Coronary artery (tissue), 2 donors: Measurements from ENCODE around the gene SETDB1.
"Not testable (repeated sequence)": the region's sequence is repeated elsewhere in the genome, so short reads cannot be mapped to it uniquely, and the experiment has no call there.

ENCODE experiments used
- DNase-seq: peaks from one replicate; pipeline ENCODE4 v3.0.0-alpha.2; 2017; ENCODE audit warnings: low spot score
- H3K27ac ChIP-seq, 2 donors: fragments of 200-600 bp; sonication (generic); one replicate each; pipeline ENCODE4 v1.5.1; 2016 to 2019
- H3K4me3 ChIP-seq: fragments of 200-600 bp; sonication (generic); 2 replicates; pipeline ENCODE4 v1.5.1; 2016; ENCODE audit warnings: mild to moderate bottlenecking, moderate library complexity
- TF ChIP-seq, protein P1 (sequence below): fragments of 200-600 bp; sonication (generic); IDR thresholded peaks from one replicate; pipeline ENCODE4 v1.5.1; 2019; ENCODE audit warnings: antibody characterized with exemption

The SETDB1 gene

DNA sequence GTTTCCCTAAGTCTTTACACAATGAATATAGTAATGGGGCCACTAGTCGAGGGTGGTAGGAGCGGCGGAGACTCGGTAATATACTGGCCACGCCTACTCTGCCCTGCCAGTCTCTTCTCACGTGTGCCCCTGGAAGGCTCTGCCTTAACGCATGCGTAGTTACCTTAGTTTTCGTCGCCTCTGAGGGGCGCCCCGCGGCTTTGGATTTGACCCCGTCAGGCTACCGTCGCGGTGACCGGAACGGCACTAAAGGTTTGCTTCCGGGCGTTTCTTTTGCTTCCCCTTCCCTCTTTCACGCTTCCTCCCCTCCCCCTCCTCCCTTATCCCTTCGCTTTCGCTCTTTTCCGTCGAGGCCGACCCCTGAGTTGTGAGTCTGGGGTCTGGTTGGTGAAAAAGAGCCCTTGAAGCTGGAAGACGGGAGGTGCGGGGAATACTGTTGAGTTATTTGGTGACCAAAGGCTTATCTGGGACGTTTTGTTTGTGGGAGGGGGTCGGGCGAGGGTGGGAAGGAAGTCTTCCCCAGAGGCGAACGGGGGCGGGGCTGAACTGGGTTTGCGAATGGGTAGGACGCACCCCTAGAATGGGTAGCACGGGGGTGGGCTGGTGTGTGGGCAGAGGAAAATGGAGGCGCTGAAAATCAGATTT lies at the start of gene SETDB1:
SETDB1 (plus strand) TSS at position 267 of the 645 bp plus-strand sequence. CDS start 1,352 bp downstream, outside the sequence.
- DNase-seq: peak; percentile 96
- peak within 1 kb of the TSS; percentile 79 to 87 for H3K27ac ChIP-seq
- H3K4me3 ChIP-seq: peak within 1 kb of the TSS; percentile 91
- TF ChIP-seq, protein P1, sequence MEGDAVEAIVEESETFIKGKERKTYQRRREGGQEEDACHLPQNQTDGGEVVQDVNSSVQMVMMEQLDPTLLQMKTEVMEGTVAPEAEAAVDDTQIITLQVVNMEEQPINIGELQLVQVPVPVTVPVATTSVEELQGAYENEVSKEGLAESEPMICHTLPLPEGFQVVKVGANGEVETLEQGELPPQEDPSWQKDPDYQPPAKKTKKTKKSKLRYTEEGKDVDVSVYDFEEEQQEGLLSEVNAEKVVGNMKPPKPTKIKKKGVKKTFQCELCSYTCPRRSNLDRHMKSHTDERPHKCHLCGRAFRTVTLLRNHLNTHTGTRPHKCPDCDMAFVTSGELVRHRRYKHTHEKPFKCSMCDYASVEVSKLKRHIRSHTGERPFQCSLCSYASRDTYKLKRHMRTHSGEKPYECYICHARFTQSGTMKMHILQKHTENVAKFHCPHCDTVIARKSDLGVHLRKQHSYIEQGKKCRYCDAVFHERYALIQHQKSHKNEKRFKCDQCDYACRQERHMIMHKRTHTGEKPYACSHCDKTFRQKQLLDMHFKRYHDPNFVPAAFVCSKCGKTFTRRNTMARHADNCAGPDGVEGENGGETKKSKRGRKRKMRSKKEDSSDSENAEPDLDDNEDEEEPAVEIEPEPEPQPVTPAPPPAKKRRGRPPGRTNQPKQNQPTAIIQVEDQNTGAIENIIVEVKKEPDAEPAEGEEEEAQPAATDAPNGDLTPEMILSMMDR: no peak

DNA sequence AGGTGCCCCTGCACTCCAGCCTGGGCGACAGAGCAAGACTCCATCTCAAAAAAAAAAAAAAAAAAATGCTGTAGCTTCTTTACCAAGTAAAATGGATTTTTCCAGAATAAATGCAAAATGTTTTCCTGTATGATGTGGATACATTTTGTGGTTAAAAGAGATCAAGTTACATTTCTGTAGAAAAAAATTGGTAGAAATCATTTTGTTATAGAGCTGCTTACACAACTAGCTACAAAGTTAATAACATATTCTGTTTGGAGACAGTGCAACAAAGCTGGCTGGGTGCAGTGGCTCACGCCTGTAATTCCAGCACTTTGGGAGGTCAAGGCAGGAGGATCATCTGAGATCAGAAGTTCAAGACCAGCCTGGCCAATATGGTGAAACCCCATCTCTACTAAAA lies 47.2 kb upstream of the SETDB1 start:
- not testable (repeated sequence) for H3K27ac ChIP-seq, H3K4me3 ChIP-seq, DNase-seq

DNA sequence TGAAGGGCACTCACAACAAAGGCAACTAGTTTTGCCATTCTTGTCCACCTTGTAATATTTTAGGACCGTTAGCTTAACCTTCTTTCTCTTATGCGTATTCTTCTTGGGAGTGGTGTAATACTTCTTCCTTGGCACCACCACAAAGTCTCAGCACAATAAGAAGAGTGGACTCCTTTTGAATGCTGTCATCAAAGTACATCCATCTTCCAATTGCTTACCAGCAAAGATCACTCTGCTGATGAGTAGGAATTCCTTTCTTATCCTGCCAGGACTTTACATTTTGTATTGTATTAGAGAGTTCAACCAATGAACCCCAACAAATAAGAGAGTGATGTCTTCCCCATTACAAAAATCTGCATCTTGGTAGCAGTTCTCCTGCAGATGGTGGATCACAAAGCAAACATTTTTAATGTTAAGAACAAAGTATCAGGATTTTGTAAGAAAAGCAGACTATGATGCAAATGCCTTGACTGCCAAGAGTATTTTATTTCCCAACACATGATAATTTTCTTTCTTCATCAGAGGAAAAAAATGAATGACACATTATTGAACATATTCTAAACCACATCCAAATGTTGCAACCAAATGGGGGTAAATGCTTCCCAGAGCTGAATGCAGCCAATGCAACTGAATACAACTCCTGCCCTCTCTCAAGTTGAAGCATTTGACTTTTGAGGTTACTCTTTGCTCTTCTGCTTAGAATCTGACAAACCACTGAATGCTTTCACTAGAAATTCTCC lies 44.7 kb upstream of the SETDB1 start:
- TF ChIP-seq, protein P1: no peak
- Histone ChIP-seq H3K4me3 (no peak overlapping the region), H3K27ac (peak overlapping the region in 1 of 2 donors; percentile 79)
- no peak for DNase-seq

DNA sequence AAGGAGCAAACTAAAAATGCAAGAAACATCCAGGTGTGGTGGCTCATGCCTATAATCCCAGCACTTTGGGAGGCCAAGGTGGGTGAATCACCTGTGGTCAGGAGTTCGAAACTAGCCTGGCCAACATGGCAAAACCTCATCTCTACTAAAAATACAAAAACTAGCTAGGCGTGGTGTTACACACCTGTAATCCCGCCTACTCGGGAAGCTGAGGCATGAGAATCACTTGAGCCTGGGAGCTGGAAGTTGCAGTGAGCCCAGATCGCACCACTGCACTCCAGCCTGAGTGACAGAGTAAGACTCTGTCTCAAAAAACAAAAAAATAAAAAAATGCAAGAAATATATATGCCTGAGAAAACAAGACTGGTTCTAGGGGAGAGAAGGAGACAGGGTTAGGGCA lies 43.0 kb upstream of the SETDB1 start:
- H3K4me3 ChIP-seq, DNase-seq, H3K27ac ChIP-seq: not testable (repeated sequence)

DNA sequence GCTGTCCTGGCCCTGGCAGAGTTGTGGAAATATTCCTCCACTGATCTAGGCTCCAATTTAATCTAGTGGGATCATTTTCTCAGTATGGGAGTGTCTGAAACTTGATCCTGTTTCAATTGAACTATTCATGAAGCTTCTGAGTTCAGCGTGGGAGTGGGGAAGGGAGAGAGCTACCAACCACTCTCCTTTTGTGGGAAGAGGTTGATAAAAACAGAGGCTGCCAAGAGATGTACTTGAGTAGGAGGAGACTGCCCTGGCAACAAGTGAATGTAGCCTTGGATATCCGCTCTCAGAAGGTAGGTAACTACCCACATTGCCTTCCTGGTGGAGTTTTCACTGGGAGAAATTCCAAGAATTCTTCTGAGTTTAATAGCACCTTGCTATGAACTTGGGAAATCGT lies 39.1 kb upstream of the SETDB1 start, which contains the start of gene CTXND2:
CTXND2 (plus strand) TSS at position 119 of the 400 bp plus-strand sequence. CDS start 25,179 bp downstream, outside the sequence.
- no peak for DNase-seq
- TF ChIP-seq, protein P1: no peak
- no peak within 1 kb of the TSS for H3K4me3 ChIP-seq
- H3K27ac ChIP-seq: no peak within 1 kb of the TSS

DNA sequence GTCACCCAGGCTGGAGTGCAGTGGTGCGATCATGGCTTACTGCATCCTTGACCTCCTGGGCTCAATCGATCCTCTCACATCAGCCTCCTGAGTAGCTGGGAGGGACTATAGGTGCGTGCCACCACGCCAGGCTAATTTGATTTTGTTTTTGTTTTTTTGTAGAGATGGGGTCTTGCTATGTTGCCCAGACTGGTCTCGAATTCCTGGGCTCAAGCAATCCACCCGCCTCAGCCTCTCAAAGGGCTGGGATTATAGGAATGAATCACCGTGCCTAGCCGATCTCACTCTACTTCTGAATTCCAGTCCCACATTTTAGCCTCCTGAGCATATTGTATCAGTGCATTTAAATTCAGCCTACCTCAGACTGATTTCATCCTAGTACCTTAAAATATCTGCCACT lies 37.4 kb upstream of the SETDB1 start:
- TF ChIP-seq, protein P1: no peak
- Histone ChIP-seq H3K4me3 (no peak overlapping the region), H3K27ac (no peak overlapping the region)
- DNase-seq: no peak

DNA sequence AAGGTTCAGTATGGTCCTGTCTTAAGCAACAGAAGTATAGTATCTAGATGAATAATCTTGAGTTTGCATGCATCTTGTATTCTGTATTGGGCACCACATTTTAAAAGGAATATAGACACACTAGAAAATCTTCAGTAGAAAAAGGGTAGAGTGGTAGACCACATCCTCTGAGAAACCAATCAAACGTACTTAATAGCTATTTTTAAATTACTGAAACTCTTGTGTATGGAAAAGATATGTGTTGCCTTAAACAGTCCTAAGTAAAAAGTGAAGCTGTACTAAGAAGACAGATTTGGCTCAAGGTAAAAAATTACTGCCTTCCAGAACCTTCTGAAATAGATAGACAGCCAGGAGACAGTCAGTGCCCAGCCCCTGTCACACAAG lies 36.1 kb upstream of the SETDB1 start:
- Histone ChIP-seq H3K4me3 (no peak overlapping the region), H3K27ac (no peak overlapping the region)
- TF ChIP-seq, protein P1: no peak
- DNase-seq: no peak

DNA sequence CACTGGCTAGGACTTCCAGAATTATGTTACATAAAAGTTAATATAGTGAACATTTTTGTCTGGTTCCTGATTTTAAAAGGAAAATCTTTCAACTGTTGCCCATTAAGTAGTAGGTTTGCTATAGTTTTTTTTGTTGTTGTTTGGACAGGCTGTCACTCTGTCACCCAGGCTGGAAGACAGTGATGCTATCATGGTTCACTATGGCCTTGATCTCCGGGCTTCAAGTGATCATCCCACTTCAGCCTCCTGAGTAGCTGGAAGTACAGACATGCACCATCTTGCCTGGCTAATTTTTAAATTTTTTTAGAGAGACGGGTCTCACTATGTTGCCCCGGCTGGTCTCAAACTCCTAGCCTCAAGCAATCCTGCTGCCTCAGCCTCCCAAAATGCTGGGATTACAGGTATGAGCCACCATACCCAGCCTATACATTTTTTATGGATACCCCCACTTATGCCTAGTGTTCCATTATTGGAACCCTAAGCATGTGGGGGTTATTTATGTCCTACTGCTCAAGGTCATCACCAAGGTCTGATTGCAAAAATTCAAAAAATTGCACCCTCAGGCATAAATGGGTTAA lies 32.7 kb upstream of the SETDB1 start:
- no peak for DNase-seq
- no peak overlapping the region for H3K27ac ChIP-seq
- no peak overlapping the region for H3K4me3 ChIP-seq
- TF ChIP-seq, protein P1: no peak
